K562 (cell line): ENCODE measurements around the gene TFE3. TPM values are rescaled to one million over a fixed set of nuclear protein-coding genes. Genes with fewer than 3 reads are reported as not detected.

Source experiments
- ARID1B ChIP-seq: fragments of 450-650 bp; IDR thresholded peaks from 2 replicates; pipeline ENCODE4 v1.6.1; 2016; ENCODE audit warnings: antibody characterized with exemption, mild to moderate bottlenecking, inconsistent platforms
- BMI1 ChIP-seq: fragments of 150-350 bp; IDR thresholded peaks from 2 replicates; pipeline ENCODE4 v1.6.1; 2014; ENCODE audit warnings: low read length
- CBFA2T3 ChIP-seq: fragments of 450-650 bp; IDR thresholded peaks from 2 replicates; pipeline ENCODE4 v1.6.1; 2017
- CREB3L1 ChIP-seq: fragments of 450-650 bp; IDR thresholded peaks from 2 replicates; pipeline ENCODE4 v1.6.1; 2014; ENCODE audit warnings: low read depth, mild to moderate bottlenecking, moderate library complexity, borderline replicate concordance
- KLF6 ChIP-seq: fragments of 250-450 bp; sonication (Bioruptor Pico); IDR thresholded peaks from 2 replicates; pipeline ENCODE4 v1.4.0; 2020; ENCODE audit warnings: mild to moderate bottlenecking, moderate library complexity, borderline replicate concordance
- MAFG ChIP-seq: fragments of 450-650 bp; conservative IDR thresholded peaks from 2 replicates; pipeline ENCODE4 v1.6.1; 2016; ENCODE audit warnings: missing genetic modification characterization, missing compliant biosample characterization
- MAFK ChIP-seq: IDR thresholded peaks from 2 replicates; pipeline ENCODE4 v1.6.1; 2011; ENCODE audit warnings: low read length, improper control_type of control experiment
- MYNN ChIP-seq, 2 experiments: sonication (generic); formaldehyde crosslinking in 1 of 2; IDR thresholded peaks; 2 replicates each; pipeline versions ENCODE4 v1.5.0 to v1.6.1; 2016 to 2020; ENCODE audit warnings: antibody characterized with exemption in 1 of 2, missing genetic modification reagents in 1 of 2
- NCOA4 ChIP-seq: fragments of 450-650 bp; IDR thresholded peaks from 2 replicates; pipeline ENCODE4 v1.6.1; 2018; ENCODE audit warnings: mild to moderate bottlenecking; ENCODE audit not compliant: partially characterized antibody
- PHB2 ChIP-seq: fragments of 450-650 bp; IDR thresholded peaks from 2 replicates; pipeline ENCODE4 v1.6.1; 2017; ENCODE audit warnings: low read depth
- RBM15 ChIP-seq: fragments of 200-400 bp; formaldehyde crosslinking; IDR thresholded peaks from 2 replicates; pipeline ENCODE4 v1.6.1; 2018; ENCODE audit warnings: mild to moderate bottlenecking, low read length, moderate library complexity; ENCODE audit not compliant: insufficient read depth
- RFX1 ChIP-seq: fragments of 450-650 bp; IDR thresholded peaks from 2 replicates; pipeline ENCODE4 v1.6.1; 2016; ENCODE audit warnings: mild to moderate bottlenecking, moderate library complexity
- ZBTB11 ChIP-seq, 3 experiments: fragments of 200-800 bp in 1 of 3; fragments of 250-450 bp in 1 of 3; fragments of 450-650 bp in 1 of 3; sonication (Bioruptor Pico) in 1 of 3; sonication (Bioruptor generic) in 1 of 3; formaldehyde crosslinking in 1 of 3; IDR thresholded peaks; 2 replicates each; pipeline versions ENCODE4 v1.6.1 to v1.8.0; 2016 to 2022; ENCODE audit warnings: mild to moderate bottlenecking in 2 of 3, missing genetic modification characterization in 2 of 3, missing compliant biosample characterization in 1 of 3, moderate library complexity in 1 of 3
- ZNF561 ChIP-seq: fragments of 450-650 bp; formaldehyde crosslinking; conservative IDR thresholded peaks from 2 replicates; pipeline ENCODE4 v1.4.0; 2020; ENCODE audit warnings: mild to moderate bottlenecking, moderate library complexity
- polyA plus RNA-seq, 8 experiments: library from polyadenylated mRNA; depleted of rRNA in 4 of 8; stranded (reverse) in 5 of 8; unstranded in 3 of 8; fragments of >200 nt; fragmentation: Nextera tagmentation in 2 of 8; fragmentation: Illumina TruSeq in 1 of 8; extraction: Ambion mirVana in 2 of 8; extraction: Trizol in 1 of 8; gene quantifications; 2 replicates each; pipeline versions ENCODE4 v1.2.1 to v1.2.3, GENCODE V29; 2011 to 2014; ENCODE audit warnings: inconsistent platforms in 1 of 8, missing spikeins in 1 of 8
- total RNA-seq, 7 experiments: library from RNA; depleted of rRNA in 6 of 7; stranded (reverse); fragments of >200 nt in 6 of 7; fragmentation: Illumina TruSeq in 2 of 7; extraction: Trizol in 2 of 7; gene quantifications; 2 replicates each; pipeline versions ENCODE4 v1.2.1 to v1.2.3, GENCODE V29; 2011 to 2021; ENCODE audit warnings: low replicate concordance in 1 of 7
- TF ChIP-seq, protein P1 (sequence below): fragments of 200-800 bp; sonication (Bioruptor generic); IDR thresholded peaks from 2 replicates; pipeline ENCODE4 v1.6.1; 2017; ENCODE audit warnings: missing genetic modification characterization, missing compliant biosample characterization
- TF ChIP-seq, protein P2 (sequence below): fragments of 250-450 bp; sonication (Bioruptor Pico); IDR thresholded peaks from 2 replicates; pipeline ENCODE4 v1.5.0; 2020; ENCODE audit warnings: mild to moderate bottlenecking, borderline replicate concordance
- TF ChIP-seq, protein P3 (sequence below): fragments of 250-450 bp; sonication (Bioruptor Pico); IDR thresholded peaks from 2 replicates; pipeline ENCODE4 v1.4.0; 2020; ENCODE audit warnings: mild to moderate bottlenecking, moderate library complexity

Gene TFE3
- total and polyA plus RNA-seq, 9 of the 15 experiments (the other 6 are each of a cell fraction or from before 2014, with no cell fraction given), result 1.9 to 20.3 (median 11.9) TPM

DNA sequence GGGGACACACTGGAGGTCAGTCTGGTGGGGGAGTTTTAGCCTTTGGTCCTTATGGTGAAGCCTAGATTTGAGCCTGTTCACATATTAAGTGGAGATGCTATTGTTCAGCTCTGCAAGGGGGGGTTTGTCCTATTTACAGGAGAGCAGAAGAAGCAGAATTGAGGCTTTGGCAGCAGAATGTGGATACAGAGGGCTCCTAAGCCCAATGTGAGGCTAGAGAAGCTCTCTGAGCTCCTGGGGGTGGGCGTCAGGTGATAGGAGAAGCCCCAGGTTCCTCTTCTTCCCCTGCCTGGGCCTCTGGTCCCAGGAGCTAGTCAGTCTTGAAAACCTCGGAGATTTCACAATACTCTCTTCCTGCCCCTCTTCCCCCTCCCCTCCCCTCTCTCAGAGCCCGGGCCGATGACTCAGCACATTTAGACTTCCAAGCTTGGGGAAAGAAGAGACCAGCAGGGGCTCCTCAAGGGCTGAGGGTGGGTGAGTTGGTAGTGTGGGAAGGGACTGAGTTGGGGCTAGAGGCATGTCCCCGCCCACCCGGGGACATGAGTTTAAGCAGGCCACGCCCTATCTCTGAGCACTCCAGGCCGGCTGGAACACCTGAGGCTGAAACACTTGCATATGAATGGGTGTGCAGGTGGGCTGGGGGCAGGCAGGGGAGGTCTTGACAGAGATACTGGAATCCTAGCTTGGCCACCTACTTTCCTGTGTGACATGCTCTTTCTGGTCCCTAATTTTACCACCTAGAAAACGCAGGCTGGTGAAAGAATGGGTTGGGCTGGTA is 3.4 kb downstream of the TFE3 start (continued):
- TF ChIP-seq ZBTB11 (CRISPR knock-in tag; IDR thresholded peaks at IDR 0.05) (no peak), NCOA4 (no peak), CBFA2T3 (peak; percentile 40), MYNN (IDR thresholded peaks at IDR 0.05) (peak; percentile 81), MYNN (CRISPR knock-in tag; IDR thresholded peaks at IDR 0.05) (no peak), KLF6 (CRISPR knock-in tag) (no peak), ZNF561 (CRISPR knock-in tag) (no peak), BMI1 (no peak), ARID1B (peak; percentile 76), MAFK (peak; percentile 98), RBM15 (no peak), CREB3L1 (no peak), PHB2 (no peak), MAFG (tag) (peak; percentile 100), RFX1 (no peak)
- TF ChIP-seq, protein P1, sequence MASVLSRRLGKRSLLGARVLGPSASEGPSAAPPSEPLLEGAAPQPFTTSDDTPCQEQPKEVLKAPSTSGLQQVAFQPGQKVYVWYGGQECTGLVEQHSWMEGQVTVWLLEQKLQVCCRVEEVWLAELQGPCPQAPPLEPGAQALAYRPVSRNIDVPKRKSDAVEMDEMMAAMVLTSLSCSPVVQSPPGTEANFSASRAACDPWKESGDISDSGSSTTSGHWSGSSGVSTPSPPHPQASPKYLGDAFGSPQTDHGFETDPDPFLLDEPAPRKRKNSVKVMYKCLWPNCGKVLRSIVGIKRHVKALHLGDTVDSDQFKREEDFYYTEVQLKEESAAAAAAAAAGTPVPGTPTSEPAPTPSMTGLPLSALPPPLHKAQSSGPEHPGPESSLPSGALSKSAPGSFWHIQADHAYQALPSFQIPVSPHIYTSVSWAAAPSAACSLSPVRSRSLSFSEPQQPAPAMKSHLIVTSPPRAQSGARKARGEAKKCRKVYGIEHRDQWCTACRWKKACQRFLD (CRISPR knock-in tag), result no peak
- TF ChIP-seq, protein P2, sequence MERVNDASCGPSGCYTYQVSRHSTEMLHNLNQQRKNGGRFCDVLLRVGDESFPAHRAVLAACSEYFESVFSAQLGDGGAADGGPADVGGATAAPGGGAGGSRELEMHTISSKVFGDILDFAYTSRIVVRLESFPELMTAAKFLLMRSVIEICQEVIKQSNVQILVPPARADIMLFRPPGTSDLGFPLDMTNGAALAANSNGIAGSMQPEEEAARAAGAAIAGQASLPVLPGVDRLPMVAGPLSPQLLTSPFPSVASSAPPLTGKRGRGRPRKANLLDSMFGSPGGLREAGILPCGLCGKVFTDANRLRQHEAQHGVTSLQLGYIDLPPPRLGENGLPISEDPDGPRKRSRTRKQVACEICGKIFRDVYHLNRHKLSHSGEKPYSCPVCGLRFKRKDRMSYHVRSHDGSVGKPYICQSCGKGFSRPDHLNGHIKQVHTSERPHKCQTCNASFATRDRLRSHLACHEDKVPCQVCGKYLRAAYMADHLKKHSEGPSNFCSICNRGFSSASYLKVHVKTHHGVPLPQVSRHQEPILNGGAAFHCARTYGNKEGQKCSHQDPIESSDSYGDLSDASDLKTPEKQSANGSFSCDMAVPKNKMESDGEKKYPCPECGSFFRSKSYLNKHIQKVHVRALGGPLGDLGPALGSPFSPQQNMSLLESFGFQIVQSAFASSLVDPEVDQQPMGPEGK (CRISPR knock-in tag), result no peak
- TF ChIP-seq, protein P3, sequence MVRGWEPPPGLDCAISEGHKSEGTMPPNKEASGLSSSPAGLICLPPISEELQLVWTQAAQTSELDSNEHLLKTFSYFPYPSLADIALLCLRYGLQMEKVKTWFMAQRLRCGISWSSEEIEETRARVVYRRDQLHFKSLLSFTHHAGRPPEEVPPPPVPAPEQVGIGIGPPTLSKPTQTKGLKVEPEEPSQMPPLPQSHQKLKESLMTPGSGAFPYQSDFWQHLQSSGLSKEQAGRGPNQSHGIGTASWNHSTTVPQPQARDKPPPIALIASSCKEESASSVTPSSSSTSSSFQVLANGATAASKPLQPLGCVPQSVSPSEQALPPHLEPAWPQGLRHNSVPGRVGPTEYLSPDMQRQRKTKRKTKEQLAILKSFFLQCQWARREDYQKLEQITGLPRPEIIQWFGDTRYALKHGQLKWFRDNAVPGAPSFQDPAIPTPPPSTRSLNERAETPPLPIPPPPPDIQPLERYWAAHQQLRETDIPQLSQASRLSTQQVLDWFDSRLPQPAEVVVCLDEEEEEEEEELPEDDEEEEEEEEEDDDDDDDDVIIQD, result no peak
